H9 (cell line): ENCODE data around the gene ITPRID2. TPM values are rescaled to one million over a fixed set of nuclear protein-coding genes. Genes with fewer than 3 reads are reported as not detected.

ENCODE experiments used
- DNase-seq: peaks from one replicate; pipeline ENCODE4 v3.0.0-alpha.2; 2017
- H2AFZ ChIP-seq: one replicate; pipeline ENCODE4 v1.6.1; 2013; ENCODE audit warnings: mild to moderate bottlenecking, low read length, control low read depth, moderate library complexity
- H2AK5ac ChIP-seq: 2 replicates; pipeline ENCODE4 v1.6.1; 2013; ENCODE audit warnings: low read length, control low read depth, mixed read lengths; ENCODE audit not compliant: insufficient read length
- H2BK120ac ChIP-seq: one replicate; pipeline ENCODE4 v1.6.1; 2013; ENCODE audit warnings: low read depth, mild to moderate bottlenecking, low read length, control low read depth, inconsistent platforms; ENCODE audit not compliant: poor library complexity, severe bottlenecking
- H2BK12ac ChIP-seq: 2 replicates; pipeline ENCODE4 v1.6.1; 2013; ENCODE audit warnings: low read length, control low read depth, mixed read lengths, low read depth; ENCODE audit not compliant: insufficient read length
- H2BK15ac ChIP-seq: 2 replicates; pipeline ENCODE4 v1.6.1; 2013; ENCODE audit warnings: low read depth, low read length, control low read depth
- H2BK20ac ChIP-seq: one replicate; pipeline ENCODE4 v1.6.1; 2013; ENCODE audit warnings: low read depth, mild to moderate bottlenecking, low read length, control low read depth, inconsistent platforms; ENCODE audit not compliant: poor library complexity, severe bottlenecking
- H2BK5ac ChIP-seq: 2 replicates; pipeline ENCODE4 v1.6.1; 2013; ENCODE audit warnings: low read length, control low read depth, mixed read lengths; ENCODE audit not compliant: insufficient read length
- H3K14ac ChIP-seq: 2 replicates; pipeline ENCODE4 v1.6.1; 2013; ENCODE audit warnings: low read length, control low read depth; ENCODE audit not compliant: insufficient read depth
- H3K18ac ChIP-seq: 2 replicates; pipeline ENCODE4 v1.6.1; 2013; ENCODE audit warnings: low read depth, mild to moderate bottlenecking, mixed read lengths, low read length, control low read depth; ENCODE audit not compliant: insufficient read length
- H3K23ac ChIP-seq: 2 replicates; pipeline ENCODE4 v1.6.1; 2013; ENCODE audit warnings: low read length, control low read depth, mixed read lengths, low read depth; ENCODE audit not compliant: insufficient read length
- H3K23me2 ChIP-seq: 2 replicates; pipeline ENCODE4 v1.6.1; 2013; ENCODE audit warnings: low read depth, mild to moderate bottlenecking, mixed read lengths, low read length, control low read depth; ENCODE audit not compliant: insufficient read length, poor library complexity, severe bottlenecking
- H3K27ac ChIP-seq: 2 replicates; pipeline ENCODE4 v1.5.1; 2013; ENCODE audit warnings: low read length, control low read depth, mixed read lengths, low read depth; ENCODE audit not compliant: insufficient read length
- H3K27me3 ChIP-seq: 2 replicates; pipeline ENCODE4 v1.6.1; 2013; ENCODE audit warnings: low read length, control low read depth, inconsistent platforms; ENCODE audit not compliant: insufficient read depth
- H3K4ac ChIP-seq: 2 replicates; pipeline ENCODE4 v1.6.1; 2013; ENCODE audit warnings: low read depth, mild to moderate bottlenecking, control low read depth, inconsistent platforms, low read length, moderate library complexity
- H3K4me1 ChIP-seq: 2 replicates; pipeline ENCODE4 v1.6.1; 2013; ENCODE audit warnings: low read length, control low read depth, inconsistent platforms; ENCODE audit not compliant: insufficient read depth
- H3K4me2 ChIP-seq: 2 replicates; pipeline ENCODE4 v1.6.1; 2013; ENCODE audit warnings: low read length, control low read depth, mixed read lengths; ENCODE audit not compliant: insufficient read length, insufficient read depth
- H3K56ac ChIP-seq: 2 replicates; pipeline ENCODE4 v1.6.1; 2013; ENCODE audit warnings: low read depth, mild to moderate bottlenecking, mixed read lengths, low read length, control low read depth; ENCODE audit not compliant: insufficient read length
- H3K79me1 ChIP-seq: 2 replicates; pipeline ENCODE4 v1.6.1; 2013; ENCODE audit warnings: low read depth, mild to moderate bottlenecking, moderate library complexity, low read length, control low read depth, inconsistent platforms; ENCODE audit not compliant: insufficient read depth, poor library complexity, severe bottlenecking
- H3K79me2 ChIP-seq: 2 replicates; pipeline ENCODE4 v1.6.1; 2013; ENCODE audit warnings: low read length, control low read depth, inconsistent platforms; ENCODE audit not compliant: insufficient read depth
- H3K9ac ChIP-seq: 2 replicates; pipeline ENCODE4 v1.6.1; 2013; ENCODE audit warnings: low read length, control low read depth, mixed read lengths; ENCODE audit not compliant: insufficient read length; ENCODE audit errors: extremely low read depth
- H3K9me3 ChIP-seq: one replicate; pipeline ENCODE4 v1.6.1; 2013; ENCODE audit warnings: low read depth, low read length, inconsistent platforms; ENCODE audit not compliant: control insufficient read depth
- H3T11ph ChIP-seq: one replicate; pipeline ENCODE4 v1.6.1; 2013; ENCODE audit warnings: mild to moderate bottlenecking, low read length, control low read depth, inconsistent platforms
- H4K20me1 ChIP-seq: one replicate; pipeline ENCODE4 v1.6.1; 2013; ENCODE audit not compliant: control insufficient read depth, insufficient read length, insufficient read depth
- H4K5ac ChIP-seq: 2 replicates; pipeline ENCODE4 v1.6.1; 2013; ENCODE audit warnings: low read depth, mild to moderate bottlenecking, mixed read lengths, low read length, control low read depth; ENCODE audit not compliant: insufficient read length
- H4K8ac ChIP-seq: replicated peaks from 2 replicates; pipeline ENCODE4 v1.6.1; 2013; ENCODE audit warnings: low read length, control low read depth, mixed read lengths, low read depth; ENCODE audit not compliant: insufficient read length
- H4K91ac ChIP-seq: 2 replicates; pipeline ENCODE4 v1.6.1; 2013; ENCODE audit warnings: low read depth, mild to moderate bottlenecking, moderate library complexity, mixed read lengths, low read length, control low read depth; ENCODE audit not compliant: insufficient read length
- H3K27ac Mint-ChIP-seq, 3 experiments: 2 replicates in 2 of 3; 3 replicates in 1 of 3; pipeline ENCODE4 v1.8.0; 2020 to 2021; ENCODE audit warnings: mixed read lengths in 3 of 3, mild to moderate bottlenecking in 1 of 3, moderate library complexity in 1 of 3
- H3K27me3 Mint-ChIP-seq: 2 replicates; pipeline ENCODE4 v1.8.0; 2021; ENCODE audit warnings: low read depth, mild to moderate bottlenecking, moderate library complexity, mixed read lengths
- H3K36me3 Mint-ChIP-seq, 3 experiments: 2 replicates in 2 of 3; 3 replicates in 1 of 3; pipeline ENCODE4 v1.8.0; 2020 to 2021; ENCODE audit warnings: low read depth in 3 of 3, mixed read lengths in 3 of 3; ENCODE audit not compliant: insufficient read depth in 1 of 3
- H3K4me1 Mint-ChIP-seq, 2 experiments: 2 replicates each; pipeline ENCODE4 v1.8.0; 2020; ENCODE audit warnings: mixed read lengths in 2 of 2
- H3K4me3 Mint-ChIP-seq, 2 experiments: 2 replicates in 1 of 2; 3 replicates in 1 of 2; pipeline ENCODE4 v1.8.0; 2020 to 2021; ENCODE audit warnings: mild to moderate bottlenecking in 2 of 2, mixed read lengths in 2 of 2, moderate library complexity in 1 of 2
- H3K9me3 Mint-ChIP-seq, 2 experiments: 2 replicates in 1 of 2; 3 replicates in 1 of 2; pipeline ENCODE4 v1.8.0; 2020; ENCODE audit warnings: mild to moderate bottlenecking in 2 of 2, mixed read lengths in 2 of 2, moderate library complexity in 1 of 2
- WGBS: extraction: QIAGEN DNeasy Blood & Tissue Kit; methylation state at CpG from one replicate; pipeline ENCODE4 v1.1.7; 2013; ENCODE audit warnings: missing lambda C conversion rate, low lambda C conversion rate, mixed read lengths; ENCODE audit not compliant: insufficient read length; ENCODE audit errors: extremely low coverage; 5-methylcytosine and 5-hydroxymethylcytosine counted together
- total RNA-seq: library from RNA; stranded (reverse); gene quantifications from 2 replicates; pipeline ENCODE4 v1.2.1, GENCODE V29; 2021
- TF ChIP-seq, protein P1 (sequence below): fragments of 200-600 bp; sonication (generic); conservative IDR thresholded peaks from 3 replicates; pipeline ENCODE4 v1.8.0; 2021; ENCODE audit warnings: antibody characterized with exemption, mild to moderate bottlenecking

Gene ITPRID2
- total RNA-seq, 1 experiment from 2014 or later = 12.0 TPM

DNA sequence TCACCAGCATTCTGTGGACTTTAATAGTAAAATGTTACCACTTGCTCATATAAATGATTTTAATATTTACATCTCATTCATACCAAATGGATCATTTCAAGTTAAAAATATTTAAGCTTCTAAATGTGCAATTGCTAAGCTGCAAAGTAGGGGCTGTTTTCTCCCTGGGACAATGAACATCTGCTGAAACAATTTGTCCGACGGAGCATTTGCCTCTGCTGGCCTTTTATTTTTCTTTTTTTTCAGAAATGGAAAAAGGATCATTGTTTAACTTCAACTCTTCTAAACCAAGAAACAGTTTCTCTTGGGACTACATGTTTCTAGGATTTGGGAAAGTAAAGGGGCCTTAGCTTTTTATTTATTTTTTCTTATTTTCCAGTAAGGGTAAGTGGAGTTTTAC lies 43.8 kb upstream of the ITPRID2 start:
- H3K23ac ChIP-seq = no peak overlapping the region
- no peak overlapping the region for H2AK5ac ChIP-seq
- H3K18ac ChIP-seq = no peak overlapping the region
- TF ChIP-seq, protein P1, sequence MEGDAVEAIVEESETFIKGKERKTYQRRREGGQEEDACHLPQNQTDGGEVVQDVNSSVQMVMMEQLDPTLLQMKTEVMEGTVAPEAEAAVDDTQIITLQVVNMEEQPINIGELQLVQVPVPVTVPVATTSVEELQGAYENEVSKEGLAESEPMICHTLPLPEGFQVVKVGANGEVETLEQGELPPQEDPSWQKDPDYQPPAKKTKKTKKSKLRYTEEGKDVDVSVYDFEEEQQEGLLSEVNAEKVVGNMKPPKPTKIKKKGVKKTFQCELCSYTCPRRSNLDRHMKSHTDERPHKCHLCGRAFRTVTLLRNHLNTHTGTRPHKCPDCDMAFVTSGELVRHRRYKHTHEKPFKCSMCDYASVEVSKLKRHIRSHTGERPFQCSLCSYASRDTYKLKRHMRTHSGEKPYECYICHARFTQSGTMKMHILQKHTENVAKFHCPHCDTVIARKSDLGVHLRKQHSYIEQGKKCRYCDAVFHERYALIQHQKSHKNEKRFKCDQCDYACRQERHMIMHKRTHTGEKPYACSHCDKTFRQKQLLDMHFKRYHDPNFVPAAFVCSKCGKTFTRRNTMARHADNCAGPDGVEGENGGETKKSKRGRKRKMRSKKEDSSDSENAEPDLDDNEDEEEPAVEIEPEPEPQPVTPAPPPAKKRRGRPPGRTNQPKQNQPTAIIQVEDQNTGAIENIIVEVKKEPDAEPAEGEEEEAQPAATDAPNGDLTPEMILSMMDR = no peak
- H3K79me1 ChIP-seq = no peaks in the 10 kb centered on the region
- Mint-ChIP-seq H3K36me3 (no peaks in the 10 kb centered on the region), H3K27ac (no peak overlapping the region; a peak in 1 of 7 replicates), H3K4me1 (peaks cover 23 to 24% of the 10 kb centered on the region in 2 experiments), H3K4me3 (no peak overlapping the region), H3K27me3 (no peaks in the 10 kb centered on the region), H3K9me3 (no peaks in the 10 kb centered on the region)
- H2BK20ac ChIP-seq = no peak overlapping the region
- no peak overlapping the region for H4K8ac ChIP-seq
- WGBS = no CpG with 5 or more reads among the region's 2 CpGs
- no peak overlapping the region for H3K27ac ChIP-seq
- H3K4ac ChIP-seq = no peak overlapping the region
- no peaks in the 10 kb centered on the region for H4K20me1 ChIP-seq
- H2BK120ac ChIP-seq = no peak overlapping the region
- H3K9me3 ChIP-seq = no peaks in the 10 kb centered on the region
- no peak overlapping the region for H2BK15ac ChIP-seq
- no peaks in the 10 kb centered on the region for H3K79me2 ChIP-seq
- no peak overlapping the region for H3K4me2 ChIP-seq
- H3K14ac ChIP-seq = no peak overlapping the region
- no peak overlapping the region for H3K56ac ChIP-seq
- H3T11ph ChIP-seq = no peak overlapping the region
- H3K4me1 ChIP-seq = no peaks in the 10 kb centered on the region
- DNase-seq = no peak
- H3K9ac ChIP-seq = no peak overlapping the region
- H3K23me2 ChIP-seq = no peaks in the 10 kb centered on the region
- no peak overlapping the region for H2BK12ac ChIP-seq
- no peak overlapping the region for H2AFZ ChIP-seq
- no peak overlapping the region for H4K91ac ChIP-seq
- no peak overlapping the region for H2BK5ac ChIP-seq
- H3K27me3 ChIP-seq = no peaks in the 10 kb centered on the region
- H4K5ac ChIP-seq = no peak overlapping the region
